Spleen (tissue), 7 donors: ENCODE results near the gene UBL5.

Source experiments
- CTCF ChIP-seq, 11 experiments: fragments of 200-600 bp in 7 of 11; fragments of 450-650 bp in 4 of 11; sonication (generic) in 4 of 11; IDR thresholded peaks in 8 of 11; conservative IDR thresholded peaks in 3 of 11; 1 replicate in 7 of 11; 2 replicates in 4 of 11; pipeline versions ENCODE4 v1.4.0 to v1.8.0; 2016 to 2021; ENCODE audit warnings: antibody characterized with exemption in 11 of 11, inconsistent platforms in 4 of 11, mild to moderate bottlenecking in 1 of 11
- POLR2A ChIP-seq, 3 donors: fragments of 450-650 bp; IDR thresholded peaks; one replicate each; pipeline ENCODE4 v1.5.1; 2017; ENCODE audit warnings: antibody characterized with exemption in 3 of 3, mild to moderate bottlenecking in 1 of 3
- POLR2AphosphoS5 ChIP-seq, 3 donors: sonication (generic); formaldehyde crosslinking; IDR thresholded peaks; one replicate each; pipeline ENCODE4 v1.5.1; 2017; ENCODE audit warnings: antibody characterized with exemption in 3 of 3
- donor health status: DM: no; HTN: no; CAD: no; lungs with moderate emphysema.
- donor health status: DM: no; HTN: no; CAD: no.
- donor health status: DM: no; HTN: no; CAD: no.

- TF ChIP-seq CTCF (IDR thresholded peaks at IDR 0.05 in 8 of 11, conservative IDR thresholded peaks at IDR 0.05 in 3 of 11) (no peak), POLR2AphosphoS5 (IDR thresholded peaks at IDR 0.05) (no peak), POLR2A (IDR thresholded peaks at IDR 0.05) (no peak)
Observed at GRCh38 chr19:9836021-9836420, 8.3 kb downstream of the UBL5 start.
